Liver (tissue), 9 donors: Measurements from ENCODE around the gene TUBGCP2. TPM values are rescaled to one million over a fixed set of nuclear protein-coding genes. Genes with fewer than 3 reads are reported as not detected.

ENCODE experiments used
- DNase-seq: peaks from one replicate; pipeline ENCODE4 v3.0.0-alpha.2; 2017; ENCODE audit warnings: low spot score
- H3K27ac ChIP-seq, 2 donors: one replicate each; pipeline ENCODE4 v1.7.0; 2013; ENCODE audit warnings: inconsistent platforms in 2 of 2, low read length in 2 of 2, control low read depth in 1 of 2, low read depth in 1 of 2, mild to moderate bottlenecking in 1 of 2
- H3K27me3 ChIP-seq, 4 donors: one replicate each; pipeline versions ENCODE4 v1.6.1 to v1.7.0; 2013; ENCODE audit warnings: low read length in 3 of 4, inconsistent platforms in 1 of 4, mild to moderate bottlenecking in 1 of 4, moderate library complexity in 1 of 4; ENCODE audit not compliant: control insufficient read depth in 4 of 4, insufficient read depth in 4 of 4
- H3K36me3 ChIP-seq, 4 donors: one replicate each; pipeline versions ENCODE4 v1.6.1 to v1.7.0; 2013; ENCODE audit warnings: low read length in 3 of 4, mild to moderate bottlenecking in 3 of 4, low read depth in 1 of 4, moderate library complexity in 1 of 4; ENCODE audit not compliant: control insufficient read depth in 4 of 4, insufficient read depth in 3 of 4
- H3K4me1 ChIP-seq, 4 donors: one replicate each; pipeline versions ENCODE4 v1.6.1 to v1.7.0; 2013; ENCODE audit warnings: low read length in 3 of 4, mild to moderate bottlenecking in 3 of 4, moderate library complexity in 1 of 4; ENCODE audit not compliant: control insufficient read depth in 4 of 4, insufficient read depth in 4 of 4
- H3K4me3 ChIP-seq, 3 donors: one replicate each; pipeline versions ENCODE4 v1.6.1 to v1.7.0; 2013; ENCODE audit warnings: low read length in 3 of 3, control low read depth in 1 of 3, low read depth in 1 of 3, mild to moderate bottlenecking in 1 of 3
- H3K9ac ChIP-seq, 2 donors: one replicate each; pipeline ENCODE4 v1.7.0; 2013; ENCODE audit warnings: low read length in 2 of 2, mild to moderate bottlenecking in 2 of 2, moderate library complexity in 2 of 2, control low read depth in 1 of 2, low read depth in 1 of 2
- H3K9me3 ChIP-seq, 4 donors: one replicate each; pipeline versions ENCODE4 v1.6.1 to v1.7.0; 2013; ENCODE audit warnings: low read length in 3 of 4; ENCODE audit not compliant: control insufficient read depth in 4 of 4
- EGR1 ChIP-seq, 2 donors: IDR thresholded peaks; 2 replicates each; pipeline ENCODE4 v1.6.1; 2016 to 2018; ENCODE audit warnings: antibody characterized with exemption in 2 of 2, low read depth in 2 of 2
- FOXA1 ChIP-seq: IDR thresholded peaks from 2 replicates; pipeline ENCODE4 v1.6.1; 2016; ENCODE audit warnings: antibody characterized with exemption
- FOXA2 ChIP-seq: IDR thresholded peaks from 2 replicates; pipeline ENCODE4 v1.6.1; 2016; ENCODE audit warnings: antibody characterized with exemption
- GABPA ChIP-seq, 2 donors: IDR thresholded peaks in 1 of 2; conservative IDR thresholded peaks in 1 of 2; 2 replicates each; pipeline ENCODE4 v1.6.1; 2016; ENCODE audit warnings: antibody characterized with exemption in 2 of 2, mild to moderate bottlenecking in 1 of 2, moderate library complexity in 1 of 2
- HNF4A ChIP-seq, 2 donors: conservative IDR thresholded peaks; 2 replicates each; pipeline ENCODE4 v1.6.1; 2016; ENCODE audit warnings: antibody characterized with exemption in 2 of 2, mild to moderate bottlenecking in 2 of 2
- HNF4G ChIP-seq: IDR thresholded peaks from 2 replicates; pipeline ENCODE4 v1.6.1; 2016; ENCODE audit warnings: antibody characterized with exemption
- JUND ChIP-seq, 2 donors: IDR thresholded peaks; 2 replicates each; pipeline ENCODE4 v1.6.1; 2016; ENCODE audit warnings: antibody characterized with exemption in 2 of 2
- NR2F2 ChIP-seq: IDR thresholded peaks from 2 replicates; pipeline ENCODE4 v1.6.1; 2016; ENCODE audit warnings: antibody characterized with exemption
- RAD21 ChIP-seq, 2 donors: IDR thresholded peaks; 2 replicates each; pipeline ENCODE4 v1.6.1; 2016; ENCODE audit warnings: antibody characterized with exemption in 2 of 2, mild to moderate bottlenecking in 2 of 2
- RXRA ChIP-seq, 2 donors: IDR thresholded peaks; 2 replicates each; pipeline ENCODE4 v1.6.1; 2017 to 2018; ENCODE audit warnings: antibody characterized with exemption in 2 of 2, mild to moderate bottlenecking in 1 of 2
- SP1 ChIP-seq: IDR thresholded peaks from 2 replicates; pipeline ENCODE4 v1.6.1; 2018; ENCODE audit warnings: antibody characterized with exemption, mild to moderate bottlenecking
- TAF1 ChIP-seq: conservative IDR thresholded peaks from 2 replicates; pipeline ENCODE4 v1.6.1; 2016; ENCODE audit warnings: antibody characterized with exemption, mild to moderate bottlenecking
- YY1 ChIP-seq: IDR thresholded peaks from 2 replicates; pipeline ENCODE4 v1.6.1; 2016; ENCODE audit warnings: antibody characterized with exemption, mild to moderate bottlenecking
- WGBS: extraction: QIAGEN DNeasy Blood & Tissue Kit; methylation state at CpG from one replicate; pipeline ENCODE4 v1.1.7; 2013; 5-methylcytosine and 5-hydroxymethylcytosine counted together
- polyA plus RNA-seq, 2 donors: library from polyadenylated mRNA; stranded (reverse) in 1 of 2; unstranded in 1 of 2; fragments of 200-250 nt in 1 of 2; fragments of >200 nt in 1 of 2; fragmentation: Nextera tagmentation in 1 of 2; extraction: Ambion mirVana in 1 of 2; gene quantifications; one replicate each; pipeline versions ENCODE4 v1.2.1 to v1.2.3, GENCODE V29; 2013 to 2015
- total RNA-seq, 2 donors: library from RNA; depleted of rRNA; stranded (reverse); fragments of >200 nt; gene quantifications; one replicate each; pipeline ENCODE4 v1.2.3, GENCODE V29; 2014
- TF ChIP-seq, protein P1 (sequence below): IDR thresholded peaks from 2 replicates; pipeline ENCODE4 v1.6.1; 2016; ENCODE audit warnings: antibody characterized with exemption, mild to moderate bottlenecking
- TF ChIP-seq, protein P2 (sequence below): fragments of 150-350 bp; IDR thresholded peaks from 2 replicates; pipeline ENCODE4 v1.5.1; 2017; ENCODE audit warnings: improper control_type of control experiment, low read depth, low read length; ENCODE audit not compliant: missing input control
- TF ChIP-seq, protein P3 (sequence below): IDR thresholded peaks from 2 replicates; pipeline ENCODE4 v1.6.1; 2016; ENCODE audit warnings: antibody characterized with exemption
- TF ChIP-seq, protein P4 (sequence below): IDR thresholded peaks from 2 replicates; pipeline ENCODE4 v1.6.1; 2016; ENCODE audit warnings: antibody characterized with exemption
- TF ChIP-seq, protein P5 (sequence below): IDR thresholded peaks from 2 replicates; pipeline ENCODE4 v1.6.1; 2016; ENCODE audit warnings: antibody characterized with exemption
- donor health status: healthy.
- donor health status: healthy.
- donor health status: healthy.
- donor health status: healthy.
- donor health status: healthy.

Gene TUBGCP2, protein sequence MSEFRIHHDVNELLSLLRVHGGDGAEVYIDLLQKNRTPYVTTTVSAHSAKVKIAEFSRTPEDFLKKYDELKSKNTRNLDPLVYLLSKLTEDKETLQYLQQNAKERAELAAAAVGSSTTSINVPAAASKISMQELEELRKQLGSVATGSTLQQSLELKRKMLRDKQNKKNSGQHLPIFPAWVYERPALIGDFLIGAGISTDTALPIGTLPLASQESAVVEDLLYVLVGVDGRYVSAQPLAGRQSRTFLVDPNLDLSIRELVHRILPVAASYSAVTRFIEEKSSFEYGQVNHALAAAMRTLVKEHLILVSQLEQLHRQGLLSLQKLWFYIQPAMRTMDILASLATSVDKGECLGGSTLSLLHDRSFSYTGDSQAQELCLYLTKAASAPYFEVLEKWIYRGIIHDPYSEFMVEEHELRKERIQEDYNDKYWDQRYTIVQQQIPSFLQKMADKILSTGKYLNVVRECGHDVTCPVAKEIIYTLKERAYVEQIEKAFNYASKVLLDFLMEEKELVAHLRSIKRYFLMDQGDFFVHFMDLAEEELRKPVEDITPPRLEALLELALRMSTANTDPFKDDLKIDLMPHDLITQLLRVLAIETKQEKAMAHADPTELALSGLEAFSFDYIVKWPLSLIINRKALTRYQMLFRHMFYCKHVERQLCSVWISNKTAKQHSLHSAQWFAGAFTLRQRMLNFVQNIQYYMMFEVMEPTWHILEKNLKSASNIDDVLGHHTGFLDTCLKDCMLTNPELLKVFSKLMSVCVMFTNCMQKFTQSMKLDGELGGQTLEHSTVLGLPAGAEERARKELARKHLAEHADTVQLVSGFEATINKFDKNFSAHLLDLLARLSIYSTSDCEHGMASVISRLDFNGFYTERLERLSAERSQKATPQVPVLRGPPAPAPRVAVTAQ
- total RNA-seq: 10 to 100 TPM; 29.6 to 32.4 TPM
- 10 to 100 TPM; 18.8 to 25.6 TPM for polyA plus RNA-seq

DNA sequence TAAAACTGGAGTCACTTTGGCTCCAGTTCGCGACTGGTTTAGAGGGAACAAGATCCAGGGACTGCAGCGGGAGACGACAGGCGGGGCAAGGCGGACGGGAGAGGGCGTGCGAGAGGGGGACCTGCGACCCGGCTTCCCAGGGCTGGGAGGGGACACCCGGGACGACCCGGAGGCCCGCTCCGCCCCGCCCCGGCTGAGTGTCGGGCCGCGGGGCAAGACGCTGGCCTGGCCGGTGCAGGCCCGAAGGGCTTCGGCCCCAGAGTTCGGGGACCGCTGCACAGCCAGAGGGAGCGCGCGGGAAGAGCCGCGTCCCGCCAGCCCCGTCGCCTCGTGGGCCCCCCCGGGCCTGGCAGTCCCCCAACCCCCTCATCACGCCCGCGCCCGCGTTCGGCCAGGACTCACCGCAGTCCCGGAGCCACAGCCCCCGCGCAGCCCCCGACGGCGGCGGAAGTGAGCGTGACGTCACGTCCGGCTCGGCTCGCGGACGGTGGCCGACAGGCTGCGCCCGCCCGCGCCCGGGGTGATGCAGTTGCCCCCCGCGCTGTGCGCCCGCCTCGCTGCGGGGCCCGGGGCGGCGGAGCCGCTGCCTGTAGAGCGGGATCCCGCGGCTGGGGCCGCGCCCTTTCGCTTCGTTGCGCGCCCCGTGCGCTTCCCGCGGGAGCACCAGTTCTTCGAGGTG is at the start of gene TUBGCP2, which contains the start of gene ZNF511:
Gene TUBGCP2 (minus strand): TSS at position 452 of the 679 bp plus-strand sequence. CDS start 5,931 bp downstream, outside the sequence.
Gene ZNF511 (plus strand): TSS at position 494 of the 679 bp plus-strand sequence. CDS start 30 bp downstream, at position 524.
- H3K36me3 ChIP-seq: peaks cover 0 to 21% (median 10%) of the 10 kb centered on the region in 4 donors
- peak within 1 kb of the TSS; percentile 91 to 98 for H3K27ac ChIP-seq
- H3K27me3 ChIP-seq: no peaks in the 10 kb centered on the region
- peak within 1 kb of the TSS; percentile 62 to 95 for H3K9ac ChIP-seq
- H3K4me3 ChIP-seq: peak within 1 kb of the TSS; percentile 85 to 94 (median 88)
- under 1% methylated on average over 89 of the region's 89 CpGs for WGBS
- no peaks in the 10 kb centered on the region for H3K9me3 ChIP-seq
- H3K4me1 ChIP-seq: peaks cover 2 to 39% (median 30%) of the 10 kb centered on the region in 4 donors
- DNase-seq: peak; percentile 90
- TF ChIP-seq, protein P1, sequence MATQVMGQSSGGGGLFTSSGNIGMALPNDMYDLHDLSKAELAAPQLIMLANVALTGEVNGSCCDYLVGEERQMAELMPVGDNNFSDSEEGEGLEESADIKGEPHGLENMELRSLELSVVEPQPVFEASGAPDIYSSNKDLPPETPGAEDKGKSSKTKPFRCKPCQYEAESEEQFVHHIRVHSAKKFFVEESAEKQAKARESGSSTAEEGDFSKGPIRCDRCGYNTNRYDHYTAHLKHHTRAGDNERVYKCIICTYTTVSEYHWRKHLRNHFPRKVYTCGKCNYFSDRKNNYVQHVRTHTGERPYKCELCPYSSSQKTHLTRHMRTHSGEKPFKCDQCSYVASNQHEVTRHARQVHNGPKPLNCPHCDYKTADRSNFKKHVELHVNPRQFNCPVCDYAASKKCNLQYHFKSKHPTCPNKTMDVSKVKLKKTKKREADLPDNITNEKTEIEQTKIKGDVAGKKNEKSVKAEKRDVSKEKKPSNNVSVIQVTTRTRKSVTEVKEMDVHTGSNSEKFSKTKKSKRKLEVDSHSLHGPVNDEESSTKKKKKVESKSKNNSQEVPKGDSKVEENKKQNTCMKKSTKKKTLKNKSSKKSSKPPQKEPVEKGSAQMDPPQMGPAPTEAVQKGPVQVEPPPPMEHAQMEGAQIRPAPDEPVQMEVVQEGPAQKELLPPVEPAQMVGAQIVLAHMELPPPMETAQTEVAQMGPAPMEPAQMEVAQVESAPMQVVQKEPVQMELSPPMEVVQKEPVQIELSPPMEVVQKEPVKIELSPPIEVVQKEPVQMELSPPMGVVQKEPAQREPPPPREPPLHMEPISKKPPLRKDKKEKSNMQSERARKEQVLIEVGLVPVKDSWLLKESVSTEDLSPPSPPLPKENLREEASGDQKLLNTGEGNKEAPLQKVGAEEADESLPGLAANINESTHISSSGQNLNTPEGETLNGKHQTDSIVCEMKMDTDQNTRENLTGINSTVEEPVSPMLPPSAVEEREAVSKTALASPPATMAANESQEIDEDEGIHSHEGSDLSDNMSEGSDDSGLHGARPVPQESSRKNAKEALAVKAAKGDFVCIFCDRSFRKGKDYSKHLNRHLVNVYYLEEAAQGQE: no peak
- TF ChIP-seq EGR1 (IDR thresholded peaks at IDR 0.05; ENCODE audit: low read depth in 2 of 2): no peak
- TF ChIP-seq TAF1: no peak
- peak; percentile 44 to 84 for TF ChIP-seq GABPA (IDR thresholded peaks at IDR 0.05 in 1 of 2, conservative IDR thresholded peaks at IDR 0.05 in 1 of 2)
- TF ChIP-seq YY1: no peak
- TF ChIP-seq NR2F2: no peak
- TF ChIP-seq FOXA2: no peak
- TF ChIP-seq FOXA1: no peak

DNA sequence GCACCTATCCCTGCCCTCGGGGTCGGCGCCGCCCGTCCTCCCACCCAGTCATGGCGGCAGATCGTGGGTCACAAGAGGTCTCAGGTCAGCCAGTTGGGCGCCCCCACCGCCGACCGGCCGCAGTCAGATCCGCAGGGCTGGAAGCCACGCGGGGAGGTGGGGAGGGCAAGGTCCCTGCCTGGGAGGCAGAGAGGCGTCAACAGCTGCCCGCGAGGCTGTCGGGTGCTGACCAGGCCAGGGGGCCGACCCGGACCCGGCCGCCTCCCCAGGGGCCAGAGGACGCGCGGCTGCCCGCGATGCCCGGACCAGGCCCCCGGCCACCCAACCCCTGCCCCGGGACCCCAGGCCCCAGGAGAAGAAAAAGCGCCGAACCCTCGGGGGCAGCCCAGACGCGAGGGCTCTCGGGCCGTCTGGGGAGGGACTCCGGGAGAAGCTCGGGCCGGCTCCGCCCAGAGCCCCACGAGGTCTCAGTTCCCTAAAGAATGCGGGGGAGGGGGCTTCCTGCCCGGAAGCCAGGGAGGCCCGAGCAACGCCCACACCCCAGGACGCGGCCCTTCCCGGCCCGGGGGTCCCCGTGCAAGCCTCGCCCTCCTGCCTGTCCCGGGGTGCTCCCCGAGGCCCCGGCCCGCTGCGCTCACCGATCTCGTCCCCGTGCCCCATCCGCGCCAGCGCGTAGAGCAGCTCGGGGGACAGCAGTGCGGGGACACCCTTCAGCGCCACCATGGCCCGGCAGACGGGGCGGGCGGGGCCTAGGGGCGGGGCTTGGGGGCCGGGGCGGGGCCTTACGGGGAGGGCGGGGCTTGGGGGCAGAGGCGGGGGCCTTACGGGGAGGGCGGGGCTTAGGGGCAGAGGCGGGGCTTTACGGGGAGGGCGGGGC is 48.9 kb upstream of the TUBGCP2 start, which contains the start of gene FUOM:
Gene FUOM (minus strand): TSS at position 735 of the 877 bp plus-strand sequence. CDS start 12 bp downstream, at position 723.
- Histone ChIP-seq H3K4me3 (peak within 1 kb of the TSS; percentile 56 to 77 (median 64)), H3K4me1 (peaks cover 19 to 81% (median 66%) of the 10 kb centered on the region in 4 donors), H3K36me3 (peaks cover 2 to 11% (median 8%) of the 10 kb centered on the region in 4 donors), H3K27me3 (no peaks in the 10 kb centered on the region), H3K27ac (peak within 1 kb of the TSS; percentile 91 to 93), H3K9ac (peak within 1 kb of the TSS; percentile 58 to 68), H3K9me3 (no peaks in the 10 kb centered on the region)
- DNase-seq: peak; percentile 63
- WGBS: 2% methylated on average over 83 of the region's 83 CpGs
- TF ChIP-seq RXRA (IDR thresholded peaks at IDR 0.05): peak; percentile 38
- TF ChIP-seq HNF4A (conservative IDR thresholded peaks at IDR 0.05): peak; percentile 54 to 63
- TF ChIP-seq FOXA1: no peak
- peak in 1 of 2 donors; percentile 38 for TF ChIP-seq EGR1 (IDR thresholded peaks at IDR 0.05; ENCODE audit: low read depth in 2 of 2)
- peak; percentile 21 for TF ChIP-seq SP1
- TF ChIP-seq, protein P2, sequence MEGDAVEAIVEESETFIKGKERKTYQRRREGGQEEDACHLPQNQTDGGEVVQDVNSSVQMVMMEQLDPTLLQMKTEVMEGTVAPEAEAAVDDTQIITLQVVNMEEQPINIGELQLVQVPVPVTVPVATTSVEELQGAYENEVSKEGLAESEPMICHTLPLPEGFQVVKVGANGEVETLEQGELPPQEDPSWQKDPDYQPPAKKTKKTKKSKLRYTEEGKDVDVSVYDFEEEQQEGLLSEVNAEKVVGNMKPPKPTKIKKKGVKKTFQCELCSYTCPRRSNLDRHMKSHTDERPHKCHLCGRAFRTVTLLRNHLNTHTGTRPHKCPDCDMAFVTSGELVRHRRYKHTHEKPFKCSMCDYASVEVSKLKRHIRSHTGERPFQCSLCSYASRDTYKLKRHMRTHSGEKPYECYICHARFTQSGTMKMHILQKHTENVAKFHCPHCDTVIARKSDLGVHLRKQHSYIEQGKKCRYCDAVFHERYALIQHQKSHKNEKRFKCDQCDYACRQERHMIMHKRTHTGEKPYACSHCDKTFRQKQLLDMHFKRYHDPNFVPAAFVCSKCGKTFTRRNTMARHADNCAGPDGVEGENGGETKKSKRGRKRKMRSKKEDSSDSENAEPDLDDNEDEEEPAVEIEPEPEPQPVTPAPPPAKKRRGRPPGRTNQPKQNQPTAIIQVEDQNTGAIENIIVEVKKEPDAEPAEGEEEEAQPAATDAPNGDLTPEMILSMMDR: peak; percentile 15
- TF ChIP-seq, protein P3, sequence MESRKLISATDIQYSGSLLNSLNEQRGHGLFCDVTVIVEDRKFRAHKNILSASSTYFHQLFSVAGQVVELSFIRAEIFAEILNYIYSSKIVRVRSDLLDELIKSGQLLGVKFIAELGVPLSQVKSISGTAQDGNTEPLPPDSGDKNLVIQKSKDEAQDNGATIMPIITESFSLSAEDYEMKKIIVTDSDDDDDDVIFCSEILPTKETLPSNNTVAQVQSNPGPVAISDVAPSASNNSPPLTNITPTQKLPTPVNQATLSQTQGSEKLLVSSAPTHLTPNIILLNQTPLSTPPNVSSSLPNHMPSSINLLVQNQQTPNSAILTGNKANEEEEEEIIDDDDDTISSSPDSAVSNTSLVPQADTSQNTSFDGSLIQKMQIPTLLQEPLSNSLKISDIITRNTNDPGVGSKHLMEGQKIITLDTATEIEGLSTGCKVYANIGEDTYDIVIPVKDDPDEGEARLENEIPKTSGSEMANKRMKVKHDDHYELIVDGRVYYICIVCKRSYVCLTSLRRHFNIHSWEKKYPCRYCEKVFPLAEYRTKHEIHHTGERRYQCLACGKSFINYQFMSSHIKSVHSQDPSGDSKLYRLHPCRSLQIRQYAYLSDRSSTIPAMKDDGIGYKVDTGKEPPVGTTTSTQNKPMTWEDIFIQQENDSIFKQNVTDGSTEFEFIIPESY: no peak
- no peak for TF ChIP-seq JUND (IDR thresholded peaks at IDR 0.05)
- TF ChIP-seq YY1: peak; percentile 30
- no peak for TF ChIP-seq NR2F2
- TF ChIP-seq GABPA (IDR thresholded peaks at IDR 0.05 in 1 of 2, conservative IDR thresholded peaks at IDR 0.05 in 1 of 2): peak in 1 of 2 donors; percentile 8
- no peak for TF ChIP-seq RAD21 (IDR thresholded peaks at IDR 0.05)
- TF ChIP-seq FOXA2: no peak
- TF ChIP-seq, protein P4, sequence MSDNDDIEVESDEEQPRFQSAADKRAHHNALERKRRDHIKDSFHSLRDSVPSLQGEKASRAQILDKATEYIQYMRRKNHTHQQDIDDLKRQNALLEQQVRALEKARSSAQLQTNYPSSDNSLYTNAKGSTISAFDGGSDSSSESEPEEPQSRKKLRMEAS: no peak
- TF ChIP-seq TAF1: no peak
- TF ChIP-seq, protein P5, sequence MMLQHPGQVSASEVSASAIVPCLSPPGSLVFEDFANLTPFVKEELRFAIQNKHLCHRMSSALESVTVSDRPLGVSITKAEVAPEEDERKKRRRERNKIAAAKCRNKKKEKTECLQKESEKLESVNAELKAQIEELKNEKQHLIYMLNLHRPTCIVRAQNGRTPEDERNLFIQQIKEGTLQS: no peak
- TF ChIP-seq HNF4G: no peak
